ENCODE measurements around the gene SIK1.
"Not testable (repeated sequence)": the region's sequence is repeated elsewhere in the genome, so short reads cannot be mapped to it uniquely, and the experiment has no call there.

Gene SIK1

DNA sequence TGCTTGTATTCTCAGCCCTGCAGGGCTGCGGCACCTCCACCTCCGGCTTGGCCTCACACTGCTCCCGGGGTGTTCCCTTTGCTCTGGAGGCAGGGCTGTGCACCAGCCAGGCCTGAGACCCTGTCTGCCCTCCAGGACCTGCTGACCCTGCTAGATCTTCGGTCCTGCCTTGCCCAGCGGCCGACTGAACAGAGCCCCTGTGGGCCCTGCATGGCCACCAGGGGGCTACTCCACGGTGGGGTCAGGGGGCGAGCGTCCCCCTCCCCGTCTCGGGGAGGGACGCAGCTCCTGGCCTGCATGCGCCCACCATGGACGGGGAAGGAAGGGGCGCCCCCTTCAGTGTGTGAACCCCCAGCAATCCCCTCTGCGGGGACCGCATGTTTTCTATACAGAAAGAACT is 36.0 kb upstream of the SIK1 start:
- H3K27ac ChIP-seq (ENCODE audit: low read depth, low read length); H3K9ac ChIP-seq (ENCODE audit: low read length); H3K36me3 ChIP-seq (ENCODE audit: low read length); H3K79me2 ChIP-seq (ENCODE audit: insufficient read depth, low read length); H3K4me2 ChIP-seq (ENCODE audit: low read depth, low read length, poor library complexity, severe bottlenecking); H3K9me3 ChIP-seq (ENCODE audit: insufficient read depth, low read length); H2AFZ ChIP-seq (ENCODE audit: low read depth, low read length, severe bottlenecking); H3K9me2 ChIP-seq (replicated peaks; ENCODE audit: insufficient read depth, low read length); H4K20me1 ChIP-seq (ENCODE audit: low read depth, low read length); H3K27me3 ChIP-seq (ENCODE audit: low read length); H3K4me3 ChIP-seq (ENCODE audit: insufficient read depth, low read length, poor library complexity, severe bottlenecking); H3F3A ChIP-seq (ENCODE audit: insufficient read depth): not testable (repeated sequence)

DNA sequence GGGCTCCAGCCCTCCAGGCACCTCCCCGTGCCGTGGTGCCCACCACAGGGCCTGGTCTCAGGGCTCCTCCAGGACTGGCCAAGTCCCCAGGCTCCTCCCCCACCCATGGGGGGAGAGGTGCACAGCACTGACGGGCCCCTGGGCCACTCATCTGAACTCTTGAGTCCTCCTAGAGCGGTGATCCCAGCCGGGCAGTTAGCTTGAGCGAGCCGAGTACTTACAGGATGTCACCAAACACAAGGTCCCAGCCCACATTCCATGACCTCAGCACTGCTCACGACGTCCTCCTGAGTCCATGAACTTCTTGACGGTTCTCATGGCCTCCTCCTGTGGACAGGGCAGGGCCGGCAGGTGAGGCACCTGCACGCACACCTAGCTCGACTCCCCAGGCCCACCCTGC is 33.5 kb upstream of the SIK1 start:
- H3K27ac ChIP-seq (ENCODE audit: low read depth, low read length); H3F3A ChIP-seq (ENCODE audit: insufficient read depth); H3K9ac ChIP-seq (ENCODE audit: low read length); H3K9me3 ChIP-seq (ENCODE audit: insufficient read depth, low read length); H2AFZ ChIP-seq (ENCODE audit: low read depth, low read length, severe bottlenecking); H3K79me2 ChIP-seq (ENCODE audit: insufficient read depth, low read length); H3K36me3 ChIP-seq (ENCODE audit: low read length); H3K4me2 ChIP-seq (ENCODE audit: low read depth, low read length, poor library complexity, severe bottlenecking); H3K9me2 ChIP-seq (replicated peaks; ENCODE audit: insufficient read depth, low read length); H3K27me3 ChIP-seq (ENCODE audit: low read length); H3K4me3 ChIP-seq (ENCODE audit: insufficient read depth, low read length, poor library complexity, severe bottlenecking); H4K20me1 ChIP-seq (ENCODE audit: low read depth, low read length): not testable (repeated sequence)

DNA sequence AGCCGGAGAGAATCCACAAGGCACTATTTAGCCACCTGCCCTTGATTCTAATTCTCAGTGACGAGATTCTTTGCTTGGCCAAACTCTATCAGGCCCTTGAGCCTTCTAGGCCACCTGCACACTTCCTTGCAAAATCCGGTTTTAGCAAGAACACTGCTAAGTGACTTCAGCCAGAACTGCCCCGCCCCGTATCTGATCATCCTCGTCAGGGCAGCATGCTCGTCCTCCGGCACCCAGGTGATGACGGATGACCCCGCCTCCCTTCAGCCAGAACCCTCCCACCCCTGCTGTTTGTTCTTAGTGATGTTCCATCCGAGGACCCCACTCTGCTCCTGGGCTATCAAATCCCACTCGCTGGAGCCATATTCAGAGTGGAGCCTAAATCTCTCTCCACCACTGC is 32.1 kb upstream of the SIK1 start:
- not testable (repeated sequence) for H3K4me2 ChIP-seq (ENCODE audit: low read depth, low read length, poor library complexity, severe bottlenecking); H3K9me2 ChIP-seq (replicated peaks; ENCODE audit: insufficient read depth, low read length); H4K20me1 ChIP-seq (ENCODE audit: low read depth, low read length); H3K27ac ChIP-seq (ENCODE audit: low read depth, low read length); H2AFZ ChIP-seq (ENCODE audit: low read depth, low read length, severe bottlenecking); H3K27me3 ChIP-seq (ENCODE audit: low read length); H3K9ac ChIP-seq (ENCODE audit: low read length); H3F3A ChIP-seq (ENCODE audit: insufficient read depth); H3K4me3 ChIP-seq (ENCODE audit: insufficient read depth, low read length, poor library complexity, severe bottlenecking); H3K9me3 ChIP-seq (ENCODE audit: insufficient read depth, low read length); H3K79me2 ChIP-seq (ENCODE audit: insufficient read depth, low read length); H3K36me3 ChIP-seq (ENCODE audit: low read length)

DNA sequence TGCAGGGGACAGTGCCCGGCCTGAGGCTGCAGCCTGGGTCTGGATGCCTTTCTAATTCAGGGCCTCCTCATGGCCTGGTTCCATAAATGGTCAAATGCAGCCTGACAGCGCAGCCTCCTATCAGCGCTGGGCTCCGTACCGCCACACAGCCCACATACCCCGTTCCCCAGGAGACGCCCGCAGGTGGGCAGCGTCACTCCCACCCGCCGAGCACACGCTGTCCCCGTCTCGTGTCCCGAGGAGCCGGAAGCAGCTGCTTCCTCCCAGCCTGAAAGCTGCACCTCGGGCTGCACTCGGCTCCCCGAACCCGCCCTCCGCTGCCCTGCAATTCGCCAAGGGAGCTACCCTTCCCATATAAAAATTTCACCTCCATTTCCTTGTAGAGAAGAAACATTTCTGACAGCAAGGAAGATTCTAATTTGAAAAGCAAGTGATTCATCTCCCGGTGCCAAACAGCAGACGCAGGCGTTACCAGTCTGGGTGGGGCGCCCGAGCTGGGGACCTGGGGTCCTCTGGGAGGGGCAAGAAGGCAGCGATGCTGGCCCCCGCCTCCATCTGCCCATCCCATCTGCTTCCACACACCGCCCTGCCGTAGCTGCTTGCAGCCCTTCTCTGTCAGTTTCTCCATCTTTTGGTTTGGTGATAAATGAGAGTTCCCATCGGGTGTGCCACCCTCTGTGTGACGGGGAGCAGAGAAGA is 29.8 kb upstream of the SIK1 start:
- H4K20me1 ChIP-seq (ENCODE audit: low read depth, low read length); H3K4me2 ChIP-seq (ENCODE audit: low read depth, low read length, poor library complexity, severe bottlenecking); H3K9ac ChIP-seq (ENCODE audit: low read length); H3K36me3 ChIP-seq (ENCODE audit: low read length); H3K9me3 ChIP-seq (ENCODE audit: insufficient read depth, low read length); H2AFZ ChIP-seq (ENCODE audit: low read depth, low read length, severe bottlenecking); H3K9me2 ChIP-seq (replicated peaks; ENCODE audit: insufficient read depth, low read length); H3K4me3 ChIP-seq (ENCODE audit: insufficient read depth, low read length, poor library complexity, severe bottlenecking); H3K79me2 ChIP-seq (ENCODE audit: insufficient read depth, low read length); H3K27ac ChIP-seq (ENCODE audit: low read depth, low read length); H3F3A ChIP-seq (ENCODE audit: insufficient read depth); H3K27me3 ChIP-seq (ENCODE audit: low read length): not testable (repeated sequence)

DNA sequence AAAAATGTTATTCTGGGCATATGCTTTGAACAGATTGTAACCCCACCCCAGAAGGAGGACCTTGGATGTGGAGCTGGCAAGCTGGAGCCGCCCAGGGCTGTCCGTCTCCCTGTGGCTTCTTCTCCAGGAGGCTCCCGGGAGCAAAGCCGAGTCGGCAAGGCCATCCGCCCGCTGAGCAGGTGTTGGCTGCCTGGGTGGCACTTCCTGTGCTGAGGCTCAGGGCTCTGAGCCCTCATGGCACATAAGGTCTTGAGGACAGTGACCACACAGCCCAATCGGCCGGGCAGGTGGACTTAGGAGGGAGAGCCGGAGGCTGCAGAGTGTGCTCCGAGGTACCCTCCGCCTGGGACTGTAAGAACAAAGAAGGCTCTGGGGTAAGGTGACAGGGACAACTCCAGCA is 28.8 kb upstream of the SIK1 start:
- not testable (repeated sequence) for H3K4me3 ChIP-seq (ENCODE audit: insufficient read depth, low read length, poor library complexity, severe bottlenecking)

DNA sequence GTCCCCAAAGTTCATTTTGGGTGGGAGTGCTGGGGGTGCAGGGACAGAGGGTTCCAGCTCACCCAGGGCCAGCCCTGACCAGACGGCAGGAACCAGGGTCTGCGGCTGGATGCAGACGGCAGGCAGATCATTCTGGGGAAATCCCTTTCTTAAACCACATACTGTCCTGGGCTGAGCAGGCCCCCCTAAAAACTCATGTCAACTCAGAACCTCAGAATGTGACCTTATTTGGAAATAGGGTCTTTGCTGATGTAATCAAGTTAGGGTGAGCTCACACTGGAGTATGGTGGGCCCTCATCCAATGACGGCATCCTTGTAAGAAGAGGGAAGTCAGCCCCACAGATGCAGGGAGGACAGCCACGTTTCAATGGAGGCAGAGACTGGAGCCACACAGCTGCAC is 27.2 kb upstream of the SIK1 start:
- H3K4me3 ChIP-seq (ENCODE audit: insufficient read depth, low read length, poor library complexity, severe bottlenecking); H3K27ac ChIP-seq (ENCODE audit: low read depth, low read length); H3K9me2 ChIP-seq (replicated peaks; ENCODE audit: insufficient read depth, low read length); H3K79me2 ChIP-seq (ENCODE audit: insufficient read depth, low read length); H3K4me2 ChIP-seq (ENCODE audit: low read depth, low read length, poor library complexity, severe bottlenecking); H3K9me3 ChIP-seq (ENCODE audit: insufficient read depth, low read length); H2AFZ ChIP-seq (ENCODE audit: low read depth, low read length, severe bottlenecking); H3K36me3 ChIP-seq (ENCODE audit: low read length); H4K20me1 ChIP-seq (ENCODE audit: low read depth, low read length); H3K27me3 ChIP-seq (ENCODE audit: low read length); H3F3A ChIP-seq (ENCODE audit: insufficient read depth); H3K9ac ChIP-seq (ENCODE audit: low read length): not testable (repeated sequence)

More for the DNA sequence above, 28.8 kb upstream of the SIK1 start:
- H3K27ac ChIP-seq (ENCODE audit: low read depth, low read length); H3K4me2 ChIP-seq (ENCODE audit: low read depth, low read length, poor library complexity, severe bottlenecking); H3K36me3 ChIP-seq (ENCODE audit: low read length); H4K20me1 ChIP-seq (ENCODE audit: low read depth, low read length); H3F3A ChIP-seq (ENCODE audit: insufficient read depth); H3K9ac ChIP-seq (ENCODE audit: low read length); H2AFZ ChIP-seq (ENCODE audit: low read depth, low read length, severe bottlenecking); H3K9me3 ChIP-seq (ENCODE audit: insufficient read depth, low read length); H3K9me2 ChIP-seq (replicated peaks; ENCODE audit: insufficient read depth, low read length); H3K27me3 ChIP-seq (ENCODE audit: low read length); H3K79me2 ChIP-seq (ENCODE audit: insufficient read depth, low read length): not testable (repeated sequence)

DNA sequence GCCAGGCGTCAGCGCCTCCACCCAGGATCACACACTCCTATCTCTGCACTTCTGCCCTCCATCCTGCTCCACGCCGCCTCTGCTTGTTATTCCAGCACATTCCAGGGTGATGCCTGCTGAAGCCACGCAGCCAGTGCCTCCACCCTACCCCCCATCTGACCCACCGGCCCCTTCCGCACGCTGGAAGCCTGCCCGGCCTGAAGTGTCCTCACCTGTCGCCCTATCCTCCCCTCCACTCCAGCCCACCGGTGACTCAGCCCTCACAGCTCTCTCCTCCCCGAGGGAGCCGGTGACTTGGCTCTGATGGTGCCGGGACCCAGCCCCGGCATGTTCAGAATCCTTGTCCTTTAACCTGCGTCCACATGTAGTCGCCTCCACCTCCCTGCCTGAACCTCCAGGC is 24.9 kb upstream of the SIK1 start:
- H3F3A ChIP-seq (ENCODE audit: insufficient read depth); H3K79me2 ChIP-seq (ENCODE audit: insufficient read depth, low read length); H4K20me1 ChIP-seq (ENCODE audit: low read depth, low read length); H3K9me2 ChIP-seq (replicated peaks; ENCODE audit: insufficient read depth, low read length); H3K27me3 ChIP-seq (ENCODE audit: low read length); H3K4me2 ChIP-seq (ENCODE audit: low read depth, low read length, poor library complexity, severe bottlenecking); H3K27ac ChIP-seq (ENCODE audit: low read depth, low read length); H2AFZ ChIP-seq (ENCODE audit: low read depth, low read length, severe bottlenecking); H3K9me3 ChIP-seq (ENCODE audit: insufficient read depth, low read length); H3K4me3 ChIP-seq (ENCODE audit: insufficient read depth, low read length, poor library complexity, severe bottlenecking); H3K36me3 ChIP-seq (ENCODE audit: low read length); H3K9ac ChIP-seq (ENCODE audit: low read length): not testable (repeated sequence)

DNA sequence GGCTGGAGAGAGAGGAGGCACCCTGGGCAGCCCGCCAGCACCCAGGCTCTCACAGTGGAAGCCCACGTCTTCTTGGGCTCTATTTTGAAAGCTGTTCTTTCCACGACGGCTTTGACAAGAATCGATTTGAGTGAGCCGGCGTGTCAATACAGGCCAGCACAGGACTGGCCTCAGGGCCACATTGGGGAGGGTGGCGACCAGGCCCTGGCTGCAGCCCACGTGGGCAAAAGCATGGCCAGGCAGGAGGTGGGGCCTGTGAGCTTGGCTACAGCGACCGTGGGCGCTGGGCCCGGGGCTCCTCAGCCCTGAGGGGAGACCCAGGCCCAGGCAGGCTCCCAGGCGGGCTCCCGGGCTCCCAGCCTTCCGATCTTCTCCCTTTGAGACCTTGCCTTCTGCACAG is 23.4 kb upstream of the SIK1 start:
- not testable (repeated sequence) for H3K27ac ChIP-seq (ENCODE audit: low read depth, low read length); H3F3A ChIP-seq (ENCODE audit: insufficient read depth); H3K9me3 ChIP-seq (ENCODE audit: insufficient read depth, low read length); H3K4me3 ChIP-seq (ENCODE audit: insufficient read depth, low read length, poor library complexity, severe bottlenecking); H3K9ac ChIP-seq (ENCODE audit: low read length); H3K36me3 ChIP-seq (ENCODE audit: low read length); H3K79me2 ChIP-seq (ENCODE audit: insufficient read depth, low read length); H4K20me1 ChIP-seq (ENCODE audit: low read depth, low read length); H2AFZ ChIP-seq (ENCODE audit: low read depth, low read length, severe bottlenecking); H3K27me3 ChIP-seq (ENCODE audit: low read length); H3K4me2 ChIP-seq (ENCODE audit: low read depth, low read length, poor library complexity, severe bottlenecking); H3K9me2 ChIP-seq (replicated peaks; ENCODE audit: insufficient read depth, low read length)

All from SU-DHL-6 (cell line).